GM12865 (cell line): ENCODE data around the gene ACSBG1.

Experiments used
- DNase-seq: peaks from one replicate; pipeline ENCODE4 v3.0.0; 2010; ENCODE audit warnings: low read depth
- H3K4me3 ChIP-seq: 2 replicates; pipeline ENCODE4 v1.5.1; 2011; ENCODE audit warnings: mild to moderate bottlenecking, low read depth, low read length, control low read depth
- TF ChIP-seq, protein P1 (sequence below): IDR thresholded peaks from 2 replicates; pipeline ENCODE4 v1.5.1; 2011; ENCODE audit warnings: low read length, control low read depth, low read depth, inconsistent platforms; ENCODE audit not compliant: insufficient read depth; ENCODE audit errors: missing control alignments

ACSBG1 gene

DNA sequence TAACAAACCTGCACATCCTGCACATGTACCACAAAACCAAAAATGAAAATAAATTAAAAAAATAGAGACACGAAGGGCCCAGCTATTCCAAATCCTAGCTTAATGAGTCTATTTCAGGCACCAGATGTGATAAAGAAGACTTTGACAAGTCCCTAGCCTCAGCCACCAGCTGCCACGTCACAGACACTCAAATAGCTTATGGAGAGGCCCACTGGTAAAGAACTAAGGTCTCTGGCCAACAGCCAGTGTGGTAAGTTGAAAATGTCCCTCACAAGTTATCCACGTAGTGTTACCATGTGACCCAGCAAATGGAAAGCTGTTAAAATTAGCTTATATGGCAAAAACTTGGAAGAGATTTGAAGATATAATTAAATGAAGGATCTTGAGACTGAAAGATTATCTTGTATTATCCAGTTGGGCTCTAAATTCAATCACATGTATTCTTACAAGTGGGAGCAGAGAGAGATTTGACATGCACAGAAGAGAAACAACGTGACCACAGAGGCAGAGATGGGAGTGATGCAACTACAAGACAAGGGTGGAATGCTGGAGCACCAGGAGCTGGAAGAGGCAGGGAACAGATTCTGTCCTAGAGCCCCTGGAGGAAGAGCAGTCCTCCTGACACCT, 10.9 kb downstream of the ACSBG1 start:
- TF ChIP-seq, protein P1, sequence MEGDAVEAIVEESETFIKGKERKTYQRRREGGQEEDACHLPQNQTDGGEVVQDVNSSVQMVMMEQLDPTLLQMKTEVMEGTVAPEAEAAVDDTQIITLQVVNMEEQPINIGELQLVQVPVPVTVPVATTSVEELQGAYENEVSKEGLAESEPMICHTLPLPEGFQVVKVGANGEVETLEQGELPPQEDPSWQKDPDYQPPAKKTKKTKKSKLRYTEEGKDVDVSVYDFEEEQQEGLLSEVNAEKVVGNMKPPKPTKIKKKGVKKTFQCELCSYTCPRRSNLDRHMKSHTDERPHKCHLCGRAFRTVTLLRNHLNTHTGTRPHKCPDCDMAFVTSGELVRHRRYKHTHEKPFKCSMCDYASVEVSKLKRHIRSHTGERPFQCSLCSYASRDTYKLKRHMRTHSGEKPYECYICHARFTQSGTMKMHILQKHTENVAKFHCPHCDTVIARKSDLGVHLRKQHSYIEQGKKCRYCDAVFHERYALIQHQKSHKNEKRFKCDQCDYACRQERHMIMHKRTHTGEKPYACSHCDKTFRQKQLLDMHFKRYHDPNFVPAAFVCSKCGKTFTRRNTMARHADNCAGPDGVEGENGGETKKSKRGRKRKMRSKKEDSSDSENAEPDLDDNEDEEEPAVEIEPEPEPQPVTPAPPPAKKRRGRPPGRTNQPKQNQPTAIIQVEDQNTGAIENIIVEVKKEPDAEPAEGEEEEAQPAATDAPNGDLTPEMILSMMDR, result no peak
- no peak for DNase-seq
- H3K4me3 ChIP-seq, result no peak overlapping the region

DNA sequence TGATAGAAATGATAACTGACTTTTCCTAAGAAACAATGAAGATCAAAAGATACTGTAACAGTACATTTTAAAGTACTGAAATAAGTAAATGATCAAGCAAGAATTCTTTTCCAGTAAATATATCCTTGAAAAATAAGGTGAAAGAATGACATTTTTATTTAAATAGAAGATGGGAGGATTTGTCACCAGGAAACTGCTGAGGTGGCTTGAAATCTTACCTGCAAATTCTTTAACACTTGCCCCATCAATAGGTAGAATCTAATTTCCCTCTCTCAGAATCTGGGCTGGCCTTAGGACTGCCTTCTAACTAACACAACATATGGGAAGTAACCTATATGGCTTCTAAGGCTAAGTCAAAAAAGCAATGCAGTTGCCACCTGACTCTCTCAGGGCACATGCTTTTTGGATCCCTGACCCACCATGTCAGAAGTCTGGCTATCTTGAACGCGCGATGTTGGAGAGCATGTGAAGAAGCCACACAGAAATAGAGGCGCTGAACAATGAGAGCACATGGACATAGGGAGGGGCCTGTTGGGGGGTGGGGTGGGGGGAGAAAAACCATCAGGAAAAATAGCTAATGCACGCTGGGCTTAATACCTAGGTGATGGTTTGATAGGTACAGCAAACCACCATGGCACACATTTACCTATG, 11.5 kb downstream of the ACSBG1 start:
- TF ChIP-seq, protein P1, result no peak
- H3K4me3 ChIP-seq, result no peak overlapping the region
- no peak for DNase-seq

DNA sequence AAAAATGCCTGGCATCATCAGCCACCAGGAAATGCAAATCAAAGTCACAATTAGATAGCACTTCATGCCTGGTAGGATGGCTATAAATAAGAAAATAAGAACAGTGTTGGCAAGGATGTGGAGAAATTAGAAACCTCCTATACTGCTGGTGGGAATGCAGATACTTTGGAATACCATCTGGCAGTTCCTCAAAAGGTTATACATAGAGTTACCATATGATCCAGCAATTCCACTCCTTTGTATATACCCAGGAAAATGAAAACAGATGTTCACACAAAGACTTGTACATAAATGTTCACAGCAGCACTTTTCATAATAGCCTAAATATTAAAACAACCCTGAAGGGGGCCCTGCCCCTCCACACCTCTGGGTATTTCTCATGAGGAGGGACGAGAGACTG, 13.7 kb downstream of the ACSBG1 start:
- DNase-seq, result no peak
- TF ChIP-seq, protein P1, result no peak
- H3K4me3 ChIP-seq, result no peak overlapping the region

DNA sequence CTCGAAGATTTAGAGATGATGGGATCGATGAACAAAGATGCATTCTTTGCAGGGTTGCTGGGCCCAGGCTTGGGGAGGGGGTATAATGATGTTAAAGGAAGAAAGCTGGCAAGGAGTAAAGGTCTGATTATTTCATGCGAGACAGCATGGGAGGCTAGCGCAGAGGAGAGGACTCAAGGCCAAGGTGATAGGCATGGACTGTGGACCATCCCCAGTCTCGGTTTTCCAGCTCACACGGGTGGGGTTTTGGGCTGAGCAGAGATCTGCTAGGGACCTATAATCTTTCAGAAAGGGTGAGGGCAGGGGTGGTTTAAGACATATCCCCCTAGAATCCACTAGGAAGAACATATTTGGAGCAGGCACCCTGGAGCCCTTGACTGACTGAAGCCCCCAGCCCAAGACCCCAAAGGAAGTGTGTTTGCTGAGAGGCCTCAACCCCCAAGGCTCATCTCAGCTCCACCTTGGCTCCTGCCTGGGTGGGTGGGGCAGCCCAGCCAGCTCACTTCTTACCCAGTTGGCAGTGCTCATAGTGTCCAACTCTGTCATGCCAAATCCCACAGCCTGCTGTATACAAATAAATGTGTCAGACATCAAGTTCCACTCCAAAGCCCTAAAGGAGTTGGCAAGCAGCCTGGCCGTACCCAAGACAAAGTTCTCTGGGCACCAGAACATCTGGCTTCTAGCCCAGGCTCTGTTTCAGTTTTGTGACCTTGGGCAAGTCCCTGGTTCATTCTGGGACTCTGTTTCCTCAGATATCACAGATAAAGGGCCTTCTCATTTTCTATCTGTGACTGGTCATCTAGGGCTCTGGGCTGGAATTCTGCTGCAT, 17.9 kb downstream of the ACSBG1 start:
- peak; percentile 22 for DNase-seq
- TF ChIP-seq, protein P1, result no peak
- no peak overlapping the region for H3K4me3 ChIP-seq

DNA sequence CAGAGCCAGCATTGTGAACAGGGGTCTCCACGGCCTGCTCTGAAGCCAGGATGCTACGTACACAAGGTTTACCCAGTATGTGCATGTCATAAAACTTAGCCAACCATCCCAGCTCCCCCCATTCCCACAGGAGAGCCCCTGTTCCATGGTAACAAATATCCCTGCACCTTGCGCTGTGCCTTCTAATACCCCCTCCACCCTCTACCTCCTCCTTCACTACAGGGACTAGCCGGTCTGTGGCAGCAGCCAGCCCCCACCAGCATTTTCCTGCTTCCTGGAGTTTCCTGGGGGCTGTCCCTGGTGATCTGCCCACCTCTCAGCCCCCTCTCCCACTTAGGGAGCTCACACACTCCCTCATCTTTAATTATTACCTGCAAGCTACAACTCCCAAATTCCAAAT, 20.4 kb downstream of the ACSBG1 start:
- H3K4me3 ChIP-seq, result no peak overlapping the region
- DNase-seq, result no peak
- TF ChIP-seq, protein P1, result no peak

DNA sequence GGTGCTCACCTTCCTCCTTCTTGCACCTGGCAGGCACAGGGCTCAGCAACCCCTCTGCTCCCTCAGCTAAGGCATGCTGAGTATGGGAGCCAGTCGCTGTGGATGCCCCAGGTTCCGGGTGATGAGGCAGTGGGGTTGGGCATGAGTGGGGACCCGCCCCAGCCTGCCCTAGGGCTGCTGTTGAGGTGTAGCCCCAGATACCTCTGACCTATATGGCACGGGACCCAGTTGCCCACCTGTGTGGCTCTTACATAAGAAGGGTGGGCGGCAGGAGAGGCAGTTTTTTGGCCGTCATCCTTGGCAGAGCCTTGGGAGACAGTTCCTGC, 21.0 kb downstream of the ACSBG1 start:
- TF ChIP-seq, protein P1, result no peak
- DNase-seq, result no peak
- no peak overlapping the region for H3K4me3 ChIP-seq
